ENCODE data around the gene WDR64.

Gene WDR64

GRCh38 chr1:241631674-241632073, 20.4 kb upstream of the WDR64 start:
- no peak for DNase-seq (ENCODE audit: low spot score)

- DNase-seq (ENCODE audit: low spot score) = no peak
These were observed 19.1 kb upstream of the WDR64 start for GRCh38 chr1:241632987-241633386.

DNA sequence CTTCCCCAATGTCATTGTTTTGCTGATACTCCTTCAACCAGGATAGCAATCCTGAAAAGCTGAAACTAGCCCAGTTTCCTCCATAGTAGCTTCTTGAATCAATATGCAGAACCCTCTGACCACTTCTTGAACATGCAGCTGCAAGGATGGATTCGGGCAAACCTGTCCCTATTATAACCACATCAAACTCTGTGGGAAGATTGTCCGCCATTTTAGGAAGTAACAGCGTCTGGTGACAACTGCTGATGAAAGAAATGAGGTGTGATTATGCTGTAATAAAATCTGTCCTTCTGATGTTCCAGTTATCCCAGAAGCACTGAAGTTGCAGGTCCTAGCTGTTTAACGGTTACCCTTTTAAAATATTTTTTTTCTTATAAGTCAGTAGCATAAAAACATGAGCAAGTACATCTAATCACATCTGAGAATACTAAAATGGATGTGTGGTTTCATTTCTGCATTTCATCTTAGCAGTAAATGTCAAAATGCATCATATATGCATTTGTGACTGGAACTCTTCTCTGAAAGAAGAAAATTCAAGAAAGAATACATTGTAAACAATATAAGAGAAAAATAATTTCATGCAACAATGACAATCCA, 16.4 kb upstream of the WDR64 start:
- DNase-seq (ENCODE audit: low spot score) = no peak

DNA sequence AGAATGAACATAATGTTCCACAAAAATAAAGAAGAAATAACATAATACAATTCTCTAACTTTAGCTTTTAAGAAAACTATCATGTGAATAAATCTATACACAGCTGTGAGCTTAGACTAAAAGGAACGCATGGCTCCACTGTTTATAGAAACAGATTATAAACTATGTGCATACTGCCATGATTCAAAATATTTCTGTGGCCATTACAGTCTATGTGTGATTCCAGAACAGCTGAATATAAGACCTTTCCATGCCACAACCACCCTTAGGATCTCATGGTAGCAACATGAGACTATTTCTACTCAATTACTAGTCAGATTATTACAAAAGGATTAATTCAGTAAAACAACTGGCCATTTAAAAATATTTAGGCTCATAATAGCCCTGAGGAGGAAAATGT, 15.8 kb upstream of the WDR64 start:
- no peak for DNase-seq (ENCODE audit: low spot score)

- DNase-seq (ENCODE audit: low spot score) = no peak
These were observed 15.0 kb upstream of the WDR64 start for GRCh38 chr1:241637046-241637590.

DNA sequence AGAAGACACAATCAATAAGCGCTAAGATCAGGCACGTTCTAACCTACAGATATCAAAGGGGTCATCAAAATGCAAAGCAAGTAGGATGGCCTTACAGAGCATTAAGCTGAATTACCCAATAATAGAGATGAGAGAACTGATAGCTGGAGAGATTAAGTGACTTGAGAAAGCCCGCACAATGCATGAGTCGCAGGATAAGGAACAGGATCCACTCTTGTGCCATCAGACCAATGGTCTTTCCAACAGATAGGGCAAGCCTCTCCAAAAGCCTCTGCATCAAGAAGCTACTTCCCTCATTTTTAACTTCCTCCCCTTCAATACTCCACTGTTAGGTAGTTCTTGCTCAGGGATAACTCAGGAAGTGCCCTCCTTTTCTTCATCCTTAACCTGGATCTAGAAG, 14.5 kb upstream of the WDR64 start:
- DNase-seq (ENCODE audit: low spot score) = no peak

DNA sequence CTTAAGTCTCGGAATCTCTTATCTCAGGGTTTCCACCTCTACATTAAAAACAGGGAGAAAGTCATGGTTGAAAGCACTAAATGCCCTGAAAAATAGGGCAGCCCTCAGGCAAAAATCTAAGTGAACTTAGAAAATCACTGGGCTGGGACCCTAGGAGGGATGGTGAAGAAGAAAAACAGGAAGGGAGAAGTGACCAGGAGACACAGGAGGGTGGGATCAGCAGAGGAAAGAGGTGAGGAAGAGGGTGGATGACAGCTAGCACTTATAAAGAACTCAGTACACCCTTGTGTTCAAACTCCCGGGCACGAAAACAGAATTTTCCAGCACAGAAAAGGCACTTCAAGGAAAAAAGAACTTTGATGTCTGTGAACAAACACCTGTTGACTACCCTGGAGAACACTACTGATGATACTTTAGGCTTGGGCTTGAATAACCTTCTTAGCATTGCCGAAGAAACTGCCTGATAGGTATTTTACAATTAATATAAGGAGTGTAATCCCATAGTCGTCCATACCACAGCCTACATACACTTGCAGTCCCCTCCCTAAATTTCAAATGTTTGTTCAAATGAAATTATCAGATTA, 13.9 kb upstream of the WDR64 start:
- DNase-seq (ENCODE audit: low spot score) = no peak

DNA sequence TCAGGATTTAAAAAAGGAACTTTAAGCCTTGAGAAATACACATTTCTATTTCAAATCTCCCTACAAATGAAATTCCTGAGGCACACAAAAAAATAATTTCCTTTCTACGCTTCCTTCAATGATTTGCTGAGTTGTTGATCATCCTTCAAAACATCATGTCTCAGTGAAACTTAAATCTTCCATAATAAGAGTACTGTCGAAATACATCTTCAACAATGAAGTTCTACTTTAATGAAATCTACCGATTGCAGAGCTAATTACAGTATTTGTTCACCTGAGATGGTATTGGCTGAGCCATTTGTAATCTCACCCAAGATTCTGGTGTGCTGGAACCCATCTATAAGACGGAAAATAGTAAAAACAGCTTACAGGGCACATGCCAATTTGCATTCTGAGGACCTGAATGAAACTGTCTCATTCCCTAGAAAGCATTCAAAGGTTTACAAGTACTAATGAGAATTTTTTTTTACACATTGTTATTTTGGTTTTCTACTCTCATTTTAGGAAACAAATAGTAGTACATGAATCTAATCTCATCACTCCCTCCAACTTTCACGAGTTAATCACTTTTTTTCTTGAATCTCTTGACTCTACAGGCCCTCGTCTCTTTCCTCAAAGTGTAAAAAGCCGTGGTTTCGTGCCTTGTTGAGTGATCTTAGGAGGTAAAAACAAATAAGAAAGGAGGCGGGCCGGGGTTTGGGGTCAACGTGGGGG, 13.0 kb upstream of the WDR64 start:
- DNase-seq (ENCODE audit: low spot score) = no peak

DNA sequence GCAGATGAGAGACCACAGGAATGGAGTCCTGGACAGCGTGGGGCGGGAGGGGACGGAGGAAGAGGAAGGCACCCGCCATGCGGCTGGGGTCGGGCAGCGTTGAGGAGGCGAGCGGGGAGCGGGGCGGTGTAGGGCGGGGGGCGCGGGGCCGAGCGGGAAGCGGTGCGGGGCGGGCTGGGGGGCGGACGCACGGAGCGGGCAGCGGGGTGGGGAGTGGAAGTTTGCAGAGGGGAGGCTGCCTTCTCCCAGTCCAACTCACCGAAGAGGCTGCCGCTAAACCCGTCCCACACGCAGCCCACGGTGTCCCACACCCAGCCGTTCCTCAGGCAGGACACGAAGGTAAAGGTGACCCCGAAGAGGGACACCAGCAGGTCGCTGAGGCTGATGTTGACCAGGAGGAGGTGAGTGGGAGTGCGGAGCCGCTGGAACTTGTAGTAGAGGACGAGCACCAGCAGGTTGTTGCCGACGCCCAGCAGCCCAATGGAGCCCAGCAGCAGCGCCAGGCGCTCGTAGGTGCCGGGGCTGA, 12.4 kb upstream of the WDR64 start:
- peak; percentile 24 for DNase-seq (ENCODE audit: low spot score)

DNA sequence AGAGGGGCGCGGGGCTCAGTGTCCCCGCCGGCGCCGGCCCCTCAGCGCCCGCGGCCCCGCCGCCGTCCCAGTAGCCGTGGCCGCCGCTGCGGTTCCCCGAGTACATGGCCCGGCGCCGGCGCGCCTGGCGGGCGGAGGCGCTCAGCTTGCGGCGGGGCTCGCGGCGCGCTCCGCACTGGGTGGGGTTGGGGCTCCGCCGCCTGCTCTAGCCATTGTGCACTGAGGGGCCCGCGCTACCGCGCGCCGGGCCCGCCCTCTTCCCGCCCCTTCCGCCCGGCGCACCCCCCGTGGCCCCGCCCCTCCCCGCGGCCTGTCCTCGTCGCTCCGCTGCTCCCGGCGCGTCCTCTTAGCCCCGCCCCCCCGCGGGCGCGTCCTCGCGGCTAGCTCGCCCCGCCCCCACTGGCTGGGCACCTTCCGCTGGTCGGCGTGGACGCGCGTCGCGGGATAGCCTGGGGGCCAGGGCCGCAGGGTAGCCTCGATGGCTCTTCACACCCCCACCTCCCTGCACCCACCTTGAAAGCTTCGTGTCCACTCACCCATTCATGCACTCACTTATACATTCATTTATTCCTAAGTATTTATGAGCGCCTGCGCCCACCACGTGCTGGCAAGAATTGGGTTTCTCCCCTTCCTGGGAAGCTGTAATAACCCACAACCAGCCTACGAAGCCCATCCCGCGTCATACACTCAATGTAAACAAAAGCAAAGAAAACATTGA, 11.8 kb upstream of the WDR64 start, which contains the start of the genes CHML and OPN3:
TSS of gene CHML (minus strand) at position 221 of the 718 bp plus-strand sequence. CDS start 4,603 bp downstream, outside the sequence.
TSS of gene OPN3 (minus strand) at position 221 of the 718 bp plus-strand sequence. CDS start at position 106, 115 bp downstream.
- peak; percentile 80 for DNase-seq (ENCODE audit: low spot score)

DNA sequence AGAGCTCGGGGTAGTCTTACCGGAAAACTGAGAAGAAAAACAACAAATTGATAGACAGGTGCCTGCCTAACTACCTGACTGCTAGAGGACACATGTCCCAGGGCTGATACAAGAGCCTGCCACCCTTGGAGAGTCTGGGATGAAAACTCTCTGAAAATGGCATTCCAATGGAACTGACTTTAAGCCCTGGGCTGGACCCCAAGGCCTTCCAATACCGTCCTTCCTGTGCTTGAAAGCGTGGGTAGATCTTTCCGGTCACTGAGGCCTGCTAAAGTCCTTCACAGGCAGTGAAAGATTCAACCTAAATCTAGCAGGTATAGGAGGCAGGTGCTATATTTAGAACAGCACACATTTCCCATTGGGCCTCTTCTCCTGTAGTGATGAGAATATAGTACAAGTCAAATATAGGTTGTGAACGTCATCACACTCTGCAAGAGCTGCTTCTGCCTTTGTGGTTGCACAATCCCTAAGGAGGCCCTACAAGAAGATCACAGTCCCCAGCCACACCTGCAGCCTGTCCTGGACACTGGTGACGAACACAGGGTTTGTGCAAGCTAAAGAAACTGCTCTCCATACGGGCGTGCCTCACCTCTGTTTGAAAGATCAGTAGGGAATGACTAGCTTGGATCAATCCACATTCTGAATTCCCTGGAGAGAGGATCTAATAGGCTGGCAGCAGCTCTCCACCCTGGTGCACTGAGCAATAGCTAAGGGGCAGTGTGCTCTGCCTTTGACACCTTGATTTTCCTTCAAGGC, 11.0 kb upstream of the WDR64 start:
- DNase-seq (ENCODE audit: low spot score) = peak; percentile 25

GRCh38 chr1:241641773-241642592, 10.1 kb upstream of the WDR64 start:
- DNase-seq (ENCODE audit: low spot score) = no peak

DNA sequence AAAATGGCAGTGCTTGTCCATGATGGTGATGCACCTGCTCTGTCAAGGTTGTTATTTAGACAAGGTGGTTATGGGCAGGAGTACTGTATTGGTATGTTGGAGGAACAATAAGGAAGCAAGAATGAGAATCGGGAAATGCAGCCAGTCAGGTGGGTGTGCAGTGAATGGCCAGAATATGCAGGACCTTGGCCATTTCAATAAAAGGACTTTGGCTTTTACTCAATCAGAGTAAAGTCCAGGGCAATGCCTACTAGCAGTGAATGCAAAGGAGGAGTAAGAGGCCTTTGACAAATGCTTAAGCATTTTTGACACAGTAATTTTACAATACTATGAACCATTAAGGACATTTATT, 9.5 kb upstream of the WDR64 start:
- no peak for DNase-seq (ENCODE audit: low spot score)

- no peak for DNase-seq (ENCODE audit: low spot score)
These were observed 7.8 kb upstream of the WDR64 start for GRCh38 chr1:241644259-241644658.

- no peak for DNase-seq (ENCODE audit: low spot score)
These were observed 6.9 kb upstream of the WDR64 start for GRCh38 chr1:241645199-241645598.

DNA sequence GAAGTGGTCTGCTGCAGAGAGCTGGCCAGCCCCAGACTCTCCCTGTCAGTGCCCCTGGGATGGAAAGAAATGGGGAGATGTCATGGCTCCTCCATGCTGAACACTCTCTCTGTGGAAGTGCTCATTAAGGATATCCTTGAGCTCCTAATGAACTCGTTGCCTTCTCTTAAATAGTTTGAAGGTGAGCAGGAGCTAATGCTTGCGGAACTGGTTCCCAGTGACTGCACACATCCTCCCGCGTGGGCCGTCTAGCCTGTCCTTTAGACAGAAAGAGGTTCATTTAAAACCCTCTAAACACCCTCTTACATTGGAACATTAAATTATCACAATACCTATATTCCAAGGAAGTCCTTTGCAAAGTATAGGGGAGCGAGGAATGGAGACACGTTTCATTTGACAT, 5.9 kb upstream of the WDR64 start:
- DNase-seq (ENCODE audit: low spot score) = no peak

DNA sequence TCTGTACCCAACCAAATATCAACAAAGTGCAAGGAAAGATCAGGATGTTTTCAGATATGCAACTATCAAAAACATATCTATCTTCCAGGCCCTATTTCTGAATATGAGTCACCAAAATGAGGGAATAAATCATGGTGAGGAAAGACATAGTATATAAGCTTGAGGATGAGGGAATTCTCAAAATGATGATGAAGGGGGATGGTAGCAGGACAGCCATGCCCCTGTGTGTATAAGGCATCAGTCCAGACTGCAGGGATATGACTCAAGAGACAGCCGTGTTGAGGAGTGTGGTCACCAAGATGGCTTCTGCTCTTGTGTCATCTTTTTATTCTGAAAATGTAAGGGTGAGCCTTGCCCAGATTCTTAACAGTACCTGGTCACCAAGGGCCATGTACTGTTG, 4.4 kb upstream of the WDR64 start:
- DNase-seq (ENCODE audit: low spot score) = no peak

DNA sequence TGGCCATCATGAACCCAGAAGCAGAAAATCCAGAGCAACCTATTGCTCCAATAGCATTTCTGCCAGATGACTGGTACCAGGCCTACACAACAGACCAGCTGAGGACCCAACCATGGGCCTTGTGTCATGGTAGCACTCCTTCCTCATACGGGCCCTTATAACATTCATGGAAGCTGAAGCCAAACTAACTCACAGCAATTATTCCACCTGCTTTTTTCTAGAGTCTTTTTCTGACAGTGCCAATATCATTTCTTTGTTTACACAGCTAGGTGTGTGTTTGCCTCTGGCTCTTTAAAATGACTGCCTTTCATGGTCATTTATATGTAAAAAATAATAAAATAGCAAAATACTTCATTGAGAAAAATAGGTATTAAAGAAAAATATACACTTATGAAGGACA, 3.9 kb upstream of the WDR64 start:
- DNase-seq (ENCODE audit: low spot score) = no peak

GRCh38 chr1:241654019-241654418, 1.9 kb downstream of the WDR64 start:
- DNase-seq (ENCODE audit: low spot score) = no peak

- no peak for DNase-seq (ENCODE audit: low spot score)
These were observed 2.6 kb downstream of the WDR64 start for GRCh38 chr1:241654641-241655040.

Data from cerebellar cortex (tissue), 1 donor.